GM18517 (cell line): ENCODE measurements around the gene LDLRAD4.

ENCODE experiments used
- ATAC-seq: cut with Tn5 transposase; IDR thresholded peaks from one replicate; pipeline ENCODE4 v1.9.1; 2021; ENCODE audit warnings: mild to moderate bottlenecking, moderate library complexity; ENCODE audit not compliant: unreplicated experiment

LDLRAD4 gene

DNA sequence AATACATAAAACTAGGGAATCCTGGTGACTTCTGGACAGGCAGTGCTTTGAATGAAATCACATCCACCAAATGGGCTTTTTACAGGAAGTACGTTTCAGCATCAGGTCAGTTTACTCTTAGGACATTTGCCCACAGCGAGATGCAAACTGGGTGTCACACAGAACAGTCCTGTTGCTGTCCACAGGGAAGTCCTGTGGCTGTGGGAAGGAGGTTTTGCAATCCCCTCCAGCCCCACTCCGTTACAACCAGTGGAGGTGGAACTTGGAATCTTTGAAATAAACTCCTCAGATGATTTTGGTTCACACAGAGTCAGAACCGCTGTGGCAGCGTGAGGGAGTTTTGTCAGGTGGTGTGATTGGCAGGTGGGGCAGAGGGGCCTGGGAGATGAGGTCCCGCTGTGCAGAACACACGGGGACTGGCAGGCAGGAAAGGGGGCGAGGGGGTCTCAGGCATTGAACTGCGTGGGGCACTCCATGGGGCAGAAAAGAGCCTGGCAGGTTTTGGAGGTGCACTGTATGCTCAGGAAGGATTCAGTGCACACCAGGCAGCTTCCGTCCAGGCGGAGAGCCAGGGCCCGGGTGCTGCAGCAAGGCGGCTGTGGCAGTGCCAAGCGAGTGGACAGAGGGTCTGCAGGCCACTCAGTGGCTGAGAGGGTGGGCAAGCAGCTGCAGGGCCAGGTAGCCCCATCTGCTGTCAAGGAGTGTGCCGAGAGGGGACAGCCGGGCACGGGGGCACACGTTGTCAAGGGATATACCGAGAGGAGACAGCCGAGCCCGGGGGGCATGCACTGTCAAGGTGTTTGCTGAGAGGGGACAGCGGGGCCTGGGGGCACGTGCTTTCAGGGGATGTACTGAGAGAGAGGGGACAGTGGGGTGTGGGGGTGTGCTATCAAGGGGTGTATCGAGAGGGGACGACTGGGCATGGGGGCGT lies 148.7 kb downstream of the LDLRAD4 start:
- ATAC-seq = no peak

DNA sequence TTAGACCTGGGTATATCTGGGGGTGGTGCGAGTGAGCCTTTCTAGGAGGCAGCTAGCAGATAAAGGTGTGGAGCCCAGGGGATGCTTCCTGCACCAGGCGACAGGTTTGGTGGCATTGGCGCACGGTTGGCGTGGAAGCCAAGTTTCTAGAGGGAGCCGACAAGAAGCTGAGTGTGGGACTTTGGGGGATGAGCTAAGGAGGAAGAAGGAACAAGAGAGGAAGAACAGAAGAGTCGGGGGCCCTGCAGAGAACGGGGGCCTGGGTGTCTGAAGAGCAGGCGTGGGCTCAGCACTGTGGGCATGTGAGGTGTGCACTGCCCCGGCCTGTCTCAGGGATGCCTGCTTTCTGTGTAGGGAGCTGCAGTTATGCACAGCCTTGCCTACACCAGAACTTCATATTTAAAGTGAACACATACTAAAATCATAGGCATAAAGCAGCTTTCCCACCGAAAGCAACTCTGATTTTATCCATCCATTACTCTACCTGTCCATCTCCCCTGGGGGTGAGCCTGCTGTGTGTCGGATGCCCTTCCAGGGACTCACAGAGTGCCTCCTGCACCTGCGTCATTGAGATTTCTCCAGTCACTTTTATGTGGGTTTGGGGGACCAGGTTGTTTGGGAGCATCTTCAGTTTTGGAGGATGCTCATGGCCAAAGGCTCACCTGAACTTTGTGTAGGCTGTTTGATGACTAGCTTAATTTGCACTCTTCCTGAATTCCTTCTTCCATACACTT lies 149.7 kb downstream of the LDLRAD4 start:
- ATAC-seq = no peak

DNA sequence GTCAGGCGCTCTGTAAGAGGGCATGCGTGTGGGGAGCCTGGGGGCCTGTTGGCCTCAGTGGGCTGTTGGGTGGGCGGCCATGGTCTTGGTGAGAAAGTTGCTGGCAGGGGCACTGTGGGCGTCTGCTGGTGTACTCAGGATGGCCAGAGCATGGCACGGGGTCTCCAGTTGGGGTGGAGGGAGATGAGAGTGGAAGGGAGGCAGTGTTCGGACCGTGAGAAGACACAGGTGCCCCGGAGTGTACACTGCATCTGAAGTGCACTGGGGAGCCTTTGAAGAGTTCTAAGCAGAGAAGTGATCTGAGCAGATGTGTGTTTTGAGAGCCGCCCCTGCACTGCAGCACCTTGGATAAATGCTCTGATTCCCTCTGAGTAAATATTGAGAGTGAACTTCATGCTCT lies 150.8 kb downstream of the LDLRAD4 start:
- no peak for ATAC-seq

DNA sequence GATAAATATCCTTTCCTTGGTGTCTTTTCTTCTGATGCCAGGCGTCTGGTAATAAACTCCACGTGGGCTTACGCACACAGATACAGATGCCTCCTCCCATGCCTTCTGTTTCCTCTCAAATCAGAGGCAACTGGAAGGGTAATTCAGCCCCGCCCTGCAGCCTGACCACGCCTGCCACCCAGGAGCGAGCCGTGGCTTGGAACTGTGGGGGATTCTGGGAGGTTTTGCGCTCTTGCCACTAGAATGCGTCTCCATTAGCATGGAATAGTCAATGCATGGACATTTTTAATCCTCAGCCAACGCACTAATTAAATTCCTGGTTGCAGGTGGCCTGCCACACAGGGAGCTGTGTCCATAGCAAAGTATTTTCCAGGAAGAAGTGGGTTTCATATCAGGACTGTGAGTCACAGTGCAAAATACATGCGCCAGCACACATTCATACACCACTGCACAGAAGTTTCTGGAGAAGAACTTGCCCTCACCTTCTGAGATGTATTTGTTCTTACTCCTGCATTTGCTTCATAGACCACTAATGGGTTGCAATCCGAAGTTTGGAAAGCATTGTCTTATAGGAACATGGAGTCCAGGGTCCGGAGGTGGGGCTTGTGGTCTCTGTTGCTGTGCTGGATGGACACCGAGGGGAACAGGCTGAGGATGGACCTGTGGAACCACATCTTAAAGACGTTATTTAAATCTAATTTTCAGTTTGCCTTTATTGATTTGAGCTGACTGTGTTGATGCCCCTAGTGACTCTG lies 151.4 kb downstream of the LDLRAD4 start:
- no peak for ATAC-seq

DNA sequence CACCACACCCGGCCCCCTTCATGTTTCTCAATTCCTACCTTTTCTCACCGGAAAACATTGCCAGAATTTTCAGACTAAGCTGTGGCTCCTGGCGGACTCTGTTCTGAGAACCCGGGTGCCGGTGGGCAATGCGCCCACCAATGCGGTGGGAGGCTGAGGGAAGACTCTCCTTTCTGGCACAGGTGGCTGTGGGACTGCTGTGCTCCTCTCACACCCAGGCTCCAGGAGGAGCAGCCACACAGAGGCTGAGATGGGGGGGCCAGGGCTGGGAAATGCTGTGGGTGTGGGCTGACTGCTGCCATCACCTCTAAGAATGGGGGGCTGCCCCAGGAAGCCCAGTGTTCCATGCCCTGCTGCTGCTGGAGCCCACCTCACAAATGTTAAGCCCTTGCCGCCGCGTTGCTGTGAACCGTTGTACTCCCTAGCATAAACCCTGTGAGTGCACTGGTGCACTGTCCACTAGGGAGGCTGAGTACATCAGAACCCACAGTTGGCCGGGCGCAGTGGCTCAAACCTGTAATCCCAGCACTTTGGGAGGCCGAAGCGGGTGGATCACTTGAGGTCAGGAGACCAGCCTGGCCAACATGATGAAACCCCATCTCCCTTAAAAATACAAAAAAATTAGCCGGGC lies 152.6 kb downstream of the LDLRAD4 start:
- ATAC-seq = no peak

DNA sequence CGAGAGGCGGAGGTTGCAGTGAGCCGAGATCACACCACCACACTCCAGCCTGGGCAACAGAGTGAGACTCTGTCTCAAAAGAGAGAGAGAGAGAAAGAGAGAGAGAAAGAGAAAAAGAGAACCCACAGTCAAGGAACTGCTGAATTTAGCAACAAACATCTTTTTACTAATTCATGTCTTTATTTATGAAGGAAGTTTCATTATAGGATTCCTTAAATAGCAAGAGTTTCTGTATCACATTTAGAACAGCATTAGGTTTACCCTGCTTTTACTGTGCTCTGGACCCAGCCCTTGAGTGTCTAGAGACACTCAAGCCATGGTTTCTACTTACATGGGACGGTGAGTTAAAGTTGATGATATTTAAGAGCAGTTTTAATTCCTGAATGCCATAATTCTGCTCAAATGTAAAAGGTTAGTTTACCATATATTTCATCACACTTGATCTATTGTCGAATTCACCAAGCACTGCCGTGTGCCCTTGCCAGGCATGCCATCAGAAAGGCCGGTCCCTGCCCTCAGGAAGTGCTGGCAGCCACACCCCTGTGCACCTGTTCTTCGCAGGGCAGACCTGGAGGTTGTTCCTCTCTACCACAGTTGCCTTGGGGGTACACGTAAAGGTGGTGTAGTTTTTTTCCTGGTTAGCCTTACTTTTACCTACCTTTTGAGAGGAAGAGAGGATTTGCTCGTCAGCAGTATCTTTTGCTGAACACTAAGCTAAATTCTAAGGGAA lies 153.3 kb downstream of the LDLRAD4 start:
- no peak for ATAC-seq

DNA sequence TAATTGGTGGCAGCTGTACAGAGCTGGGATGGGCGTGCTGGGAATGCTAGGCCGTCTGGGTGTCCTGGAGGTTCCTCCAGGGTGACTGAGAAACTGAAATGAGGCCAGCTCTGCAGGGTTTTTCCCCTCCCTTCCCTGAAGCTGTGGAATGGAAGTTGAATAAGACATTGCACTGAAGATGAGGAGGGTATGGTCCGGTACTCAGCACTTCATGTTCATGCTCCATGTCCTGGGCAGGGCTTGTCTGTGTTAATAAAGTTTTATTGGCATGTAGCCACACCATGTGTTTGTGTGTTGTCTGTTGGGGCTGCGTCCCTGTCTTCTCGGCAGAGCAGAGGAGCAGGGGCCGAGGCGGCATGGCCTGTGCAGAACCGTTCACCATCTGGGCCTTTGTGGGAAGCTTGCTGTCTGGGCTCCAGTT lies 154.0 kb downstream of the LDLRAD4 start:
- no peak for ATAC-seq

DNA sequence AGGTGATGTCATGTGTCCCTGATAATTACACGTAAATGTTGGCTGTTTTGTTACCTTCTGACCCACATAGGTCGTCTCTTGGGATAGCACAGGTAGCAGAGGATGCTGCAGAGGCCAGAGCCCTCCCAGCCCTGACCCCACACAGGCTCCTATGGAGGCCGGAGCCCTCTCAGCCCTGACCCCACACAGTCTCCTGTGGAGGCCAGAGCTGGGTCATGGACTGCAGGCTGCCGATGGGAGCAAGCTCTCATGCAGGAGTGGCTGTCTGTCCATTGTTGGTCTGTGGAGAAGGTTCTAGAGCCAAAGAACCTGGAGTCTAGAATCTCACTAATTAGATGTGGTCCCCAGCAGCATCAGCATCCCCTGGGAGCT lies 155.5 kb downstream of the LDLRAD4 start:
- ATAC-seq = no peak

DNA sequence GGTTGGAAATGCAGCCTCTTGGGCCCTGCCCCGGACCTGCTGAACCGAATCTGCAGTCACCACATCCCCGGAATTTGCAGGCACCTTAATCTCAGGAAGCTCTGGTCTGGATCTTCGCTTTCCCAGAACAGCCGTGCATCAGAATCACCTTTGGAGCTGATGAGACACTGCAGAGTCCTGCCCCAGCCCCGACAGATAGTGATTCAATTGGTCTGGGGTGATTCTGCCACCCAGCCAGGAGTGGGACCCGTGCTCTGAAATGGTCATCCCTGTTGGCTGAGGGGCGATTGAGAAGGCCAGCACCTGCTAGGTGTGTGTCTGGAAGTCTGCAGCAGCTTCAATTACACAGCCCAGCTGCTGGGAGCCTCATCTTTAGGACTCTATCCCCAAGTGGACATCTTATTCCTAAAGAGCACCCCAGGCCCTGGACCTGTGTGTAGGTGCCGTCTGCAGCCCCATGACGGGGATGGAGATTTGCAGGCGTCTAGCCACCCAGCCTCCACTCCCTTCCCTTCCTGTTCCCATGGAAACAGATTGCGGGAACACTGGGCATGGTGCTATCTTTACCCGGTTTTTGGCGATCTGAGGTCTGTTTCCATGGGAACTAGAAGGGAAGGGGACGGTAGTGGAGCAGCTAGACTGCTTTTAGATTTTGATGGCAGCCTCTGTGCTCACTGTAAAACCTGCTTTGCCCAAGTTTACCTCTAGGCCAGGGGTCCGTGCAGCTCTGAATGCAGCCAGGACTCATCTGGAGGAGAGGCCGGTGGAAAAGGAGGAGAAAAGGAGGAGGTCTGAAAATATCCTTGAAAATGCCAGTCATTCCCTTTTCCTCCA lies 156.1 kb downstream of the LDLRAD4 start:
- no peak for ATAC-seq

DNA sequence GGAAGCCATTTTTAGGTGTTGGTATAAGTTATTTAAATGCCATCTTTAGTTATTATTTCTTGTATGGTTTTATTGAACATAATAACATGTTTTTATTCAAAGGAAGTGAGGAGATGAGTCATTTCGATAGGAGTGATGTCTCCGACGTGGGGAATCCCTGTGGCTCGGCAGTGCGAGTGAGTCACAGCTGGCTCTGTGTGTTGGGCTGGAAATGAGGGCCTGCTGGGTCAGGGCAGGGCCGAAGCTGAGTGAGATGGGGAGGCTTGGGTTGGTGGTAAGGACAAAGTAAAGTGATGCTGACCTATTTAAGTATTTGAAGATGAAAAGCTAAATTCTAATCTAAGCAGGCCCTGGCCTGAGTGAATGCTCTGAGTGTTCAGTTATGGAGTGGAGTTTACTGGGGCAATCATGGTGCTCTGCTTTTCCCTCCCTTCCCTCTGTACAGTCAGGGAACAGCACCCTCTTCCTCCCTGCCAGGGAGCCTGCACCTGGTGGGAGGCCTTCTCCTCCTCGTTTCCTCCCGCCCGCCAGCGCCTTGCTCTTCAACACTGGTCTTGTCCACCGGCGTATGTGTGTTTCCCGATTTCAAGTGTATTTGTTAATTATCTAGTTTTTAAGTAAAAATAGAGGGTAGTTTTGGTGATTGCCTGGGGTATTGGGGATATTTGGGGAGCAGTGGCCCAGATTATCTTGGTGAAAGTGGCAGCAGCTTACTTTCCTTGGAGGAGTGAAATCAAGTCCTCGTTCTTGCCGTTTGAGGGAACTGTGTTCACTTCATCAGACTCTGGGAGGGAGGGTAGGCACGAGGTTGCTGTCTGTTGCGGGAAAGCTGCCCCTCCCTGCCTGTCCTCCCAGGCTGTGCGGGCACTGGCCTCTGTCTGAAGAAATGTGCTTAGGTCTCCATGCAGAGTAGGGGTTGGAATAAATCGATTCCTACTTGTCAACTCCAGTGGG lies 157.0 kb downstream of the LDLRAD4 start:
- peak; percentile 86 for ATAC-seq

DNA sequence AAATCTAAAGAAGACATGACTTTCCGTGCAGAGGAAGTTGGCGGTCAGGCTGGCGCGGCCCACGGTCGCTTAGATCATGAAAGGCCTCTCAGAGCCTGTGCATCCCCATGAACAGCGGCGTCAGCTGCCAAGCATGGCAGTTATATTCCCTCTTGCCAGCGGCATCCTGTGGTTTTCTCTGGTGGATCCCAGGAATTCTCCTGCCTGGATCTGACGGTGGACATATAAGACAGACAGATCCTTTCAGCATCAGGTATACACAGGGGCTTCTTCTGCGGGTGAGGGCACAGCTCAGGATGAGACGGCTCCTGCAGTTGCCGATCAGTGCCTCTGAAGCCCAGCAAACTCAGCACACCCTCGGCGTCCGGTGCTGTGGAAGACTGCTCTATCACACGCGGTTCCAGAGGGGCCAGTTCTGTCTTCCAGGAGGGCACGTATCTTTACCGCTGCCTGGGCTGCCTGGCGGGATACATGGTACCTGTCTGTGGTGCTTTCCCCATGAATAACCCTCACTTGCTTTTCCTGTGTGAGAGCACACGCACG lies 157.8 kb downstream of the LDLRAD4 start:
- no peak for ATAC-seq

DNA sequence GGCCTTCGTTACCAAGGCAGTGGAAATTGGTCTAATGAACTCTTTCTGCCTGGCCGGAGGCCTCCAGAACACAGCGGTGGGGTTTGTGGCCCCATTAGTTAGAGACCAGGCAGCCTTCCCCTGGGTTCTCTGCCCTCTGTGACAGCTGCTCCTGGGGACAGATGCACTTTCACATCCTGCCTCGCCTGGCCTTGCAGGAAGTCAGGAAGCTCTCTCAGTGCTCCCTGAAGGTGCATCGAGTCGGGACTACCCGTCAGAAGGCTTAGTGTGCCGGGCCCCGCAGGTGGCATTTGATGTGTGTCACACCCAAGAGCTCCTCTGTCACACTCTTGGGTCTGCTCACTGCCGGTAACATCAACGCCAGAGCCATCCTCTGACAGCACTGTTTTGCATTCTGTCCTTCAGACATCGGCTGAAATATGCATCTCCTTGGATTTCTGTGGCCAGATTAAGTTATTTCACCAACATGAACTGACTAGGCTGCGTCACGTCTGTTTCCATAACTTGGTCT lies 158.3 kb downstream of the LDLRAD4 start:
- ATAC-seq = no peak

DNA sequence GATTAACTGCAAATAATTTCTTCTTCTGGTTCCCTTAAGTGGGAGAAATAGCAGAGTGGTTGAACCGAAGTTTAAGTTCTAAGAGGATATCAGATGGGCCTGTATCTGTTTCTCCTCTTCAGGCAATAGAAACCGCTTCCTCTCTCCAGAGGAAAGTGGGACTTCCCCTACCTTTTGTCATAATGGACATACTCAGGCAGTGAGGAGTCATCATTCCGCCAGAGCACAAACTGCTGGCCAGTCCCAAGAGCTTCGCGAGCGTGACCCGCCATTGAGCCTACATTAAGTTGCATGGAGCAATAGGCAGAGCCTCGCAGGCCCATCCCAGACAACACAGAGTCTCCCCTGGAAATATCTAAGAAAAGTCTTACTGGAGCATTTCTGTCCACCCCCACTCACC lies 158.9 kb downstream of the LDLRAD4 start:
- ATAC-seq = no peak

DNA sequence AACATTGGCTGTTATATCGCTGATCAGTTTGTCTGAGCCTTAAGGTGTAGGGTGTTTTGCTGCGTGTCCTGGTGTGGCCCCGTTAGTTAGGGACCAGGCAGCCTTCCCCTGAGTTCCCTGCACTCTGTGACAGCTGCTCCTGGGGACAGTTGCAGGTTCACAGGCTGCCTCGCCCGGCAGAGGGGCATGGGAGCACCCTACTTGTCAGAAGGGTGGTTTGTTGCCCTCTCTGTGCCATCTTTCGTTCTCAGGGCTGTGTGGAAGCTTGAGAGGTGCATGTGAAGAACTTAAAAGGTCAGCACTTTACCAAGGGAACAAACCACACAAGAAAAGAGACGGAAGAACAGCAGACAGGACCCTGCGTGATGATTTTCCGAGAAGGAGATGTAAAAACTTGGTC lies 159.6 kb downstream of the LDLRAD4 start:
- ATAC-seq = no peak

DNA sequence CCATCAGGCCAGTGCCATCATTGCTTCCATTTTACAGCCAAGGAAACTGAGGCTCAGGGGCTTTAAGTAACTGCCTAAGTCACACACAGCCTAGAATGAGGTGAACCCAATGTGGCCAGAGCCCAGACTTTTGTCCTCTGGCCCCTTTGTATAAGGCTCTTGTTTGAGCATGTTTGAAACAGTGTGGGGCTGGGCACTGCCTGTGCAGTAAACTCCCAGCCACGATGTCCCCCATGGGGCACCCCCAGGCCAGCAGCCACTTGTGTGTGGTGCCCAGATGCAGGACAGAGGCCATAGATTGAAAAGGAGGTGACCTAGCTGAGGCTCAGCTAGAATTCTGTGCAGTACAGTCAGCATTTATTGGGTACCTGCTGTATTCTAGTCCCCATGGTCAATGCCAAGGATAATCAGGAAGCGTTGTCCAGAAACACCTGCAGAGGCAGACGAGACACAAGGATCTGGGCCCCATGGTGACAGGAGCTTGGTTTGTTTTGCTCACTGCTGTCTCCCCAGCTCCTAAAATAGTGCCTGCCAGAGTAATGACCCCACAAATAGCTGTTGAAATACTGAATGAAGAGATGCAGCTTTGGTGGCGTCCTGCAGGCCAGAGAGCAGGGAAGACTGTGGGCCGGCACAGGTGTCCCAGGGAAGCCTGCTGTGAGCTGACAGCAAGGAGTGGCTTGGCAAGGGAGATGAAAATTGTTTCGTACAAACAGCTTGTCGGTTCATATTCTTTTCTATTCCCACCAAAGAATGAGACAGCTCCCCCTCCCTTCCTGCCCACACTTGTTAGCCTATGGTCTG lies 160.7 kb downstream of the LDLRAD4 start:
- ATAC-seq = no peak

DNA sequence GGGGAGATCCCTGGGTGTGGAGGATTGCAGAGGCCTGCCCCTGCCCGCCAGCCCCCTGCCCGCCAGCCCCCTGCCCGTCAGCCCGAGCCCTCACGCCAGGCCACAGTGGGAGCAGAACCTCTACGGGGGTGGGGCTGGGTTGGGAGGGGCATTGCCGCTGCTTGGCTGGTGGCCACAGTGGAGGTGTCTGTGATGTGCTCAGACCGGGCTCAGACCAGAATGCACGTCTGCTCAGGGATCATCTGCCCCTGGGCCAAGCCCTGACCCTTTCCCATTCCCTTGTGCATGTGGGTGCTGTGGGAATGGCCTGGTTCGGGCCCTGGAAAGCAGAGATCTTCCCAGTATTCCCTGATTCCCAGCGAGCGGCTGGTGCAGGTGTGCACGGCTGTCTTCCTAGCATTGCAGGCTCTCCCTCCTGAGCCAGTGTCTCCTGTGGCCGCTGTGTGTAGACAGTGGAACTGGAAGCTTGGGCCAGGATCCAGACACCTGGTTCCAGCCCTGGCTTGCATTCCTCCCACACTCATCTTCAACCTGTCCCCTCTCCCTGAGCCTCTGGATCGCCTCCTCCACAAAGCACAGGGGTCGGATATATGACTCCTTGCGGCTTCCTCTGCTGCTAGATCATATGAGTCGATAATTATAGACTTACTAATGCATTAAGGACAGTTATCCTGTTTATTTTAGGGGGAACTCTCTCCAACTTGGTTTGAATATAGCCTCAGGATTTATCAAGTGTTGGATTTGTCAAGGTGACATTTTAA lies 161.6 kb downstream of the LDLRAD4 start:
- ATAC-seq = no peak
